B cell (primary cell): ENCODE results near the gene WASF1. TPM values are rescaled to one million over a fixed set of nuclear protein-coding genes. Genes with fewer than 3 reads are reported as not detected.

Experiments used
- ATAC-seq: fragments of 200-7000 bp; cut with Tn5 transposase; one replicate; pipeline ENCODE4 v1.10.0; 2021; ENCODE audit warnings: low read depth, mild to moderate bottlenecking, moderate number of reproducible peaks, moderate library complexity
- CTCF ChIA-PET: fragments of 350-600 bp; sonication (Branson Sonifier 250); formaldehyde crosslinking; loops from one replicate; lab custom pipeline; 2021; ENCODE audit warnings: antibody characterized with exemption, inconsistent platforms; lab: Charles Lee
- POLR2A ChIA-PET: fragments of 350-600 bp; sonication (Branson Sonifier 250); formaldehyde crosslinking; loops from one replicate; lab custom pipeline; 2021; ENCODE audit warnings: antibody characterized with exemption; lab: Charles Lee
- DNase-seq: peaks from one replicate; pipeline ENCODE4 v3.0.0; 2013
- H2AFZ ChIP-seq: 2 replicates; pipeline ENCODE4 v1.6.1; 2012; ENCODE audit warnings: mild to moderate bottlenecking, low read depth, low read length; ENCODE audit not compliant: insufficient read depth, poor library complexity, severe bottlenecking
- H3K27ac ChIP-seq, 2 donors: 1 replicate in 1 of 2; 2 replicates in 1 of 2; pipeline ENCODE4 v1.5.1; 2012 to 2013; ENCODE audit warnings: low read length in 2 of 2, mild to moderate bottlenecking in 2 of 2, moderate library complexity in 1 of 2
- H3K27me3 ChIP-seq, 4 experiments: fragments of 200-600 bp in 1 of 4; sonication (generic) in 1 of 4; replicated peaks in 1 of 4; 1 replicate in 2 of 4; 2 replicates in 2 of 4; pipeline versions ENCODE4 v1.6.1 to v1.7.0; 2013 to 2016; ENCODE audit warnings: low read length in 3 of 4, mild to moderate bottlenecking in 2 of 4, mixed read lengths in 1 of 4, moderate library complexity in 1 of 4; ENCODE audit not compliant: insufficient read depth in 4 of 4, control insufficient read depth in 3 of 4; ENCODE audit errors: control extremely low read depth in 1 of 4
- H3K36me3 ChIP-seq, 2 experiments: replicated peaks in 1 of 2; 1 replicate in 1 of 2; 2 replicates in 1 of 2; pipeline versions ENCODE4 v1.6.1 to v1.7.1; 2013; ENCODE audit warnings: low read length in 1 of 2; ENCODE audit not compliant: insufficient read depth in 2 of 2, control insufficient read depth in 1 of 2; ENCODE audit errors: control extremely low read depth in 1 of 2, extremely low read depth in 1 of 2
- H3K4me1 ChIP-seq, 2 donors: fragments of 200-600 bp in 1 of 2; sonication (generic) in 1 of 2; 1 replicate in 1 of 2; 2 replicates in 1 of 2; pipeline versions ENCODE4 v1.5.1 to v1.6.1; 2013 to 2017; ENCODE audit warnings: low read length in 2 of 2; ENCODE audit not compliant: control insufficient read depth in 2 of 2, insufficient read depth in 2 of 2
- H3K4me2 ChIP-seq: replicated peaks from 2 replicates; pipeline ENCODE3; 2012; ENCODE audit warnings: mild to moderate bottlenecking, low read depth, low read length; ENCODE audit not compliant: poor library complexity, severe bottlenecking
- H3K4me3 ChIP-seq, 5 experiments: fragments of 200-600 bp in 1 of 5; sonication (generic) in 1 of 5; 1 replicate in 3 of 5; 2 replicates in 2 of 5; pipeline versions ENCODE4 v1.5.1 to v1.7.0; 2011 to 2016; ENCODE audit warnings: low read length in 4 of 5, mild to moderate bottlenecking in 4 of 5, low read depth in 2 of 5, control low read depth in 1 of 5, moderate library complexity in 1 of 5; ENCODE audit not compliant: insufficient read depth in 1 of 5; ENCODE audit errors: control extremely low read depth in 1 of 5, extremely low read depth in 1 of 5
- H3K79me2 ChIP-seq: fragments of 200-600 bp; sonication (generic); one replicate; pipeline ENCODE4 v1.6.0; 2016; ENCODE audit warnings: low read length; ENCODE audit not compliant: control insufficient read depth, insufficient read depth
- H3K9ac ChIP-seq: fragments of 200-600 bp; sonication (generic); 2 replicates; pipeline ENCODE4 v1.6.1; 2017; ENCODE audit warnings: mild to moderate bottlenecking, low read length, moderate library complexity
- H3K9me3 ChIP-seq, 3 donors: one replicate each; pipeline versions ENCODE4 v1.6.1 to v1.7.1; 2013; ENCODE audit warnings: low read length in 2 of 3; ENCODE audit not compliant: control insufficient read depth in 2 of 3, insufficient read depth in 1 of 3; ENCODE audit errors: control extremely low read depth in 1 of 3
- H4K20me1 ChIP-seq: 2 replicates; pipeline ENCODE4 v1.6.0; 2012; ENCODE audit warnings: mild to moderate bottlenecking, low read length; ENCODE audit not compliant: insufficient read depth, control insufficient read depth, poor library complexity, severe bottlenecking
- H3K27ac Mint-ChIP-seq: one replicate; pipeline ENCODE4 v1.8.0; 2021; ENCODE audit warnings: mixed read lengths
- H3K27me3 Mint-ChIP-seq: one replicate; pipeline ENCODE4 v1.8.0; 2021; ENCODE audit warnings: mixed read lengths
- H3K4me1 Mint-ChIP-seq: one replicate; pipeline ENCODE4 v1.8.0; 2021; ENCODE audit warnings: mixed read lengths
- H3K4me3 Mint-ChIP-seq: one replicate; pipeline ENCODE4 v1.8.0; 2021; ENCODE audit warnings: mixed read lengths
- H3K9me3 Mint-ChIP-seq: one replicate; pipeline ENCODE4 v1.8.0; 2022; ENCODE audit warnings: mixed read lengths; ENCODE audit not compliant: insufficient read depth
- CTCF ChIP-seq: fragments of 200-600 bp; IDR thresholded peaks from one replicate; pipeline ENCODE4 v1.8.0; 2022; ENCODE audit warnings: antibody characterized with exemption, mild to moderate bottlenecking
- EZH2 ChIP-seq: IDR thresholded peaks from 2 replicates; pipeline ENCODE4 v1.6.1; 2012; ENCODE audit warnings: borderline replicate concordance, low read depth, mild to moderate bottlenecking, moderate library complexity, low read length; ENCODE audit not compliant: insufficient read depth, poor library complexity, severe bottlenecking
- WGBS: methylation state at CpG from one replicate; pipeline ENCODE4 v1.1.5; 2013; ENCODE audit warnings: missing lambda C conversion rate; ENCODE audit not compliant: insufficient coverage; 5-methylcytosine and 5-hydroxymethylcytosine counted together
- intact Hi-C: fragments of 100-400 bp; cut with micrococcal nuclease; formaldehyde crosslinking; loops from one replicate; pipeline ENCODE4 v1.10.0; 2022
- polyA plus RNA-seq: library from polyadenylated mRNA; depleted of rRNA; stranded (reverse); fragments of >200 nt; gene quantifications from 2 replicates; pipeline ENCODE4 v1.2.3, GENCODE V29; 2012
- total RNA-seq, 2 donors: library from RNA; stranded (reverse); fragments of 120-200 nt in 1 of 2; gene quantifications; 1 replicate in 1 of 2; 2 replicates in 1 of 2; pipeline versions ENCODE4 v1.2.3 to v1.2.4, GENCODE V29; 2013 to 2022

WASF1 gene
- total and polyA plus RNA-seq, 2 donors (not counting 1 experiment from before 2014, with no cell fraction given): 8.6 to 10.8 TPM

- no peak for DNase-seq
- no peak overlapping the region for H3K4me3 Mint-ChIP-seq
- Histone ChIP-seq H3K4me3 (no peak overlapping the region), H3K4me1 (no peaks in the 10 kb centered on the region), H3K36me3 (no peaks in the 10 kb centered on the region), H3K27ac (no peak overlapping the region), H3K79me2 (no peaks in the 10 kb centered on the region), H3K9ac (no peak overlapping the region), H3K27me3 (peaks cover 0 to 3% (median 0%) of the 10 kb centered on the region in 4 experiments), H3K4me2 (no peak overlapping the region), H4K20me1 (no peaks in the 10 kb centered on the region), H2AFZ (no peak overlapping the region), H3K9me3 (peaks cover 0 to 17% (median 9%) of the 10 kb centered on the region in 3 donors)
- POLR2A ChIA-PET: no interaction called here
- no peak for TF ChIP-seq EZH2
- no peak for TF ChIP-seq CTCF
- H3K4me1 Mint-ChIP-seq: no peaks in the 10 kb centered on the region
- no peak overlapping the region for H3K27ac Mint-ChIP-seq
- H3K27me3 Mint-ChIP-seq: peaks cover 7% of the 10 kb centered on the region
- no CpG with 5 or more reads among the region's 2 CpGs for WGBS
- intact Hi-C loops: no loop called here
- peaks cover 3% of the 10 kb centered on the region for H3K9me3 Mint-ChIP-seq
- CTCF ChIA-PET: no interaction called here
- ATAC-seq: no peak
Measured at GRCh38 chr6:110140650-110141049, 38.8 kb downstream of the WASF1 start.

- Histone ChIP-seq H3K9ac (no peak overlapping the region), H3K27ac (no peak overlapping the region), H2AFZ (no peak overlapping the region), H3K9me3 (peaks cover 0 to 17% (median 9%) of the 10 kb centered on the region in 3 donors), H3K4me2 (no peak overlapping the region), H3K27me3 (peaks cover 0 to 3% (median 0%) of the 10 kb centered on the region in 4 experiments), H3K4me3 (no peak overlapping the region), H3K79me2 (no peaks in the 10 kb centered on the region), H4K20me1 (no peaks in the 10 kb centered on the region), H3K4me1 (no peaks in the 10 kb centered on the region), H3K36me3 (no peaks in the 10 kb centered on the region)
- intact Hi-C loops: no loop called here
- ChIA-PET POLR2A (no interaction called here), CTCF (no interaction called here)
- TF ChIP-seq EZH2 (no peak), CTCF (no peak)
- Mint-ChIP-seq H3K27me3 (peaks cover 7% of the 10 kb centered on the region), H3K27ac (no peak overlapping the region), H3K9me3 (peaks cover 3% of the 10 kb centered on the region), H3K4me3 (no peak overlapping the region), H3K4me1 (no peaks in the 10 kb centered on the region)
- ATAC-seq (no peak), DNase-seq (no peak)
- 93% methylated on average over 9 of the region's 9 CpGs for WGBS
Measured at GRCh38 chr6:110139052-110139451, 40.4 kb downstream of the WASF1 start.
